Transverse colon (tissue), 4 donors: Measurements from ENCODE around the gene RNF113B. TPM values are rescaled to one million over a fixed set of nuclear protein-coding genes. Genes with fewer than 3 reads are reported as not detected.

Experiments
- DNase-seq: peaks from one replicate; pipeline ENCODE4 v3.0.0-alpha.2; 2019
- H3K27ac ChIP-seq, 4 donors: fragments of 200-600 bp; sonication (generic); 2 replicates each; pipeline ENCODE4 v1.5.1; 2016 to 2018; ENCODE audit warnings: inconsistent platforms in 4 of 4
- H3K27me3 ChIP-seq: fragments of 200-600 bp; sonication (generic); 2 replicates; pipeline ENCODE4 v1.5.1; 2017; ENCODE audit warnings: inconsistent platforms
- H3K36me3 ChIP-seq, 4 donors: fragments of 200-600 bp; sonication (generic); 2 replicates each; pipeline ENCODE4 v1.5.1; 2017 to 2019; ENCODE audit warnings: inconsistent platforms in 4 of 4
- H3K4me1 ChIP-seq, 4 donors: fragments of 200-600 bp; sonication (generic); 2 replicates each; pipeline ENCODE4 v1.5.1; 2017 to 2020; ENCODE audit warnings: inconsistent platforms in 4 of 4
- H3K4me3 ChIP-seq, 4 donors: fragments of 200-600 bp; sonication (generic); 1 replicate in 1 of 4; 2 replicates in 3 of 4; pipeline versions ENCODE4 v1.5.1 to v1.6.1; 2017 to 2019; ENCODE audit warnings: inconsistent platforms in 4 of 4
- H3K9me3 ChIP-seq, 2 donors: fragments of 200-600 bp; sonication (generic); 2 replicates each; pipeline ENCODE4 v1.5.1; 2017 to 2019; ENCODE audit warnings: inconsistent platforms in 2 of 2
- EP300 ChIP-seq: sonication (generic); formaldehyde crosslinking; IDR thresholded peaks from one replicate; pipeline ENCODE4 v1.6.1; 2017; ENCODE audit warnings: antibody characterized with exemption, low read depth
- POLR2A ChIP-seq: fragments of 450-650 bp; IDR thresholded peaks from one replicate; pipeline ENCODE4 v1.6.1; 2016; ENCODE audit warnings: antibody characterized with exemption, mild to moderate bottlenecking, moderate library complexity
- POLR2AphosphoS5 ChIP-seq, 3 donors: sonication (generic); formaldehyde crosslinking; IDR thresholded peaks; one replicate each; pipeline ENCODE4 v1.6.1; 2016; ENCODE audit warnings: antibody characterized with exemption in 3 of 3
- WGBS, 2 donors: methylation state at CpG; one replicate each; pipeline ENCODE4 v1.1.5; 2018; ENCODE audit warnings: low coverage in 1 of 2; 5-methylcytosine and 5-hydroxymethylcytosine counted together
- in situ Hi-C, 4 donors: fragments of 200-750 bp; cut with MboI; loops; one replicate each; pipeline versions ENCODE4 v1.15.0 to v1.15.1; 2017; ENCODE audit warnings: low sequenced_read_pairs in 3 of 4, low pct_ligation_motif_present in 1 of 4, low pct_unique_long_range_greater_than_20kb in 1 of 4
- intact Hi-C: fragments of 100-400 bp; cut with DNase I; formaldehyde crosslinking; loops from one replicate; pipeline ENCODE4 v1.15.1; 2023; ENCODE audit warnings: low total_unique reads
- total RNA-seq, 4 donors: library from RNA; depleted of rRNA; stranded (reverse); fragments of >200 nt; gene quantifications; one replicate each; pipeline ENCODE4 v1.1.0, GENCODE V29; 2016
- TF ChIP-seq, protein P1 (sequence below), 5 experiments: fragments of 200-600 bp in 3 of 5; fragments of 450-650 bp in 2 of 5; sonication (generic) in 3 of 5; IDR thresholded peaks; 1 replicate in 2 of 5; 2 replicates in 3 of 5; pipeline ENCODE4 v1.5.1; 2016 to 2017; ENCODE audit warnings: antibody characterized with exemption in 5 of 5, inconsistent platforms in 3 of 5, mild to moderate bottlenecking in 2 of 5, moderate library complexity in 1 of 5

The RNF113B gene
- total RNA-seq, 4 donors from 2014 or later: not detected

DNA sequence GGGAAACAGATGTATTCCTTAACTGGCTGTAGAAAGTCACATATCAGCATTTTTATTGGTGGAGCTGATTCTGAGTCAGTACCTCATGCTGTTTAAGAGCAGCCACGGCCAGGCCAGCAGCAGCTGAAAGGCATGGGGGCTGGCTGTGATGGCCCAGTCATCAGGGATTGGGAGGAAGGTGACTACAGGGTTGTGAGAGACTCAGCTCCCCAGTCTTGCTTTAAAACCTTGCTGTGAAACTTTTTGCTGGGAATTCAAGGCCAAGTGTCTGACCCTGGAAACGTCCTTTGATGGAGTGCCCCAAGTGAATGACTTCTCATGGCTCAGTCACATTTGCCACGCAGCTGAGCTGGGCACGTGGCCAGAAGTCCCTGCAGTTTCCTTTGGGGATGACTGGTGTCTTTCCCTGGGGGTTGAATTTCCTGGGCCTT, 39.1 kb upstream of the RNF113B start:
- no peaks in the 10 kb centered on the region for H3K27me3 ChIP-seq
- DNase-seq: no peak
- in situ Hi-C loops (no loop called here), intact Hi-C loops (no loop called here)
- peaks cover 0 to 41% (median 27%) of the 10 kb centered on the region in 4 donors for H3K4me1 ChIP-seq
- no peaks in the 10 kb centered on the region for H3K9me3 ChIP-seq
- no peaks in the 10 kb centered on the region for H3K36me3 ChIP-seq
- H3K27ac ChIP-seq: peak overlapping the region in 3 of 4 donors; percentile 23 to 63 (median 32)
- no peak for TF ChIP-seq EP300
- no peak overlapping the region for H3K4me3 ChIP-seq
- WGBS, 2 donors: 36 to 60% methylated on average over 1 to 4 of the region's 4 CpGs

DNA sequence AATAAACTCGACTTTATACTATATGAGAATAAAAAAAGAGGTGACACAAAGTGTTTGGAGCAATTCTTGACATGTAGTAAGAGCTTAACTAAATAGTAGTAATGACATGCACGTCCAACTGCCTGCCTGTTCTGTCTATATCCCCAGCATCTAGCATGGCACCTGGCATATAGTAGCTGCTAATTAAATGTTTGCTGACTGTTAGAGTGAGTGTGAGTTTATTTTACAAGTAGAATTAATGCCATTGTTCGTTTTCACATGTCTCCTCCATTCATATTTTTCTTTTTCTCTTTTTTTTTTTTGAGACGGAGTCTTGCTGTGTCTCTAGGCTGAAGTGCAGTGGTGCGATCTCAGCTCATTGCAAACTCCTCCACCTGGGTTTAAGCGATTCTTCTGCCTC, 38.4 kb upstream of the RNF113B start:
- Histone ChIP-seq H3K4me3 (no peak overlapping the region), H3K36me3 (no peaks in the 10 kb centered on the region), H3K9me3 (no peaks in the 10 kb centered on the region), H3K4me1 (peaks cover 0 to 35% (median 24%) of the 10 kb centered on the region in 4 donors), H3K27ac (peak overlapping the region in 2 of 4 donors; percentile 42 to 63), H3K27me3 (no peaks in the 10 kb centered on the region)
- TF ChIP-seq POLR2AphosphoS5 (IDR thresholded peaks at IDR 0.05): no peak
- no peak for TF ChIP-seq EP300
- no peak for TF ChIP-seq POLR2A
- TF ChIP-seq, protein P1, sequence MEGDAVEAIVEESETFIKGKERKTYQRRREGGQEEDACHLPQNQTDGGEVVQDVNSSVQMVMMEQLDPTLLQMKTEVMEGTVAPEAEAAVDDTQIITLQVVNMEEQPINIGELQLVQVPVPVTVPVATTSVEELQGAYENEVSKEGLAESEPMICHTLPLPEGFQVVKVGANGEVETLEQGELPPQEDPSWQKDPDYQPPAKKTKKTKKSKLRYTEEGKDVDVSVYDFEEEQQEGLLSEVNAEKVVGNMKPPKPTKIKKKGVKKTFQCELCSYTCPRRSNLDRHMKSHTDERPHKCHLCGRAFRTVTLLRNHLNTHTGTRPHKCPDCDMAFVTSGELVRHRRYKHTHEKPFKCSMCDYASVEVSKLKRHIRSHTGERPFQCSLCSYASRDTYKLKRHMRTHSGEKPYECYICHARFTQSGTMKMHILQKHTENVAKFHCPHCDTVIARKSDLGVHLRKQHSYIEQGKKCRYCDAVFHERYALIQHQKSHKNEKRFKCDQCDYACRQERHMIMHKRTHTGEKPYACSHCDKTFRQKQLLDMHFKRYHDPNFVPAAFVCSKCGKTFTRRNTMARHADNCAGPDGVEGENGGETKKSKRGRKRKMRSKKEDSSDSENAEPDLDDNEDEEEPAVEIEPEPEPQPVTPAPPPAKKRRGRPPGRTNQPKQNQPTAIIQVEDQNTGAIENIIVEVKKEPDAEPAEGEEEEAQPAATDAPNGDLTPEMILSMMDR (IDR thresholded peaks at IDR 0.05): no peak
- in situ Hi-C loops (no loop called here), intact Hi-C loops (no loop called here)
- 80 to 84% methylated on average over 6 of the region's 6 CpGs for WGBS, 2 donors
- DNase-seq: no peak

DNA sequence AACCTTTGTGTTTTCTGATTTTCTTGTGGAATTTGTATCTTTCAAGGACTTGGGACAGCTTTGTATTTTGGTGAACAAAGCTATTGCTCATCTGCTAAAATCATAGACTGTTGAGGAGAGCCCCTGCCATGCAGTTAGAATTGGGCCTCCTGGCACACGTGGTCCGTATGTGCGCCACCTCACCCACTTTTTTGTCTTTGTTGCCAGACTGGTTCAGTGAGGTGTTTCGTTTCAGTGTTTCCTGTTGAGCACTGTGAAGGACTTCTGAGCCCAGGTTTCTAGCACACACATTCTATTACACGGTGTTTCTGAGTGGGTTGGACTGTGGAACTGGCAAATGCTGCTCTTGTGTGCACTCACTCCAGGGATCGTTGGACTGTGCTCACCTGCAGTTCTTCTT, 37.6 kb upstream of the RNF113B start:
- Histone ChIP-seq H3K4me3 (no peak overlapping the region), H3K27me3 (no peaks in the 10 kb centered on the region), H3K9me3 (no peaks in the 10 kb centered on the region), H3K36me3 (no peaks in the 10 kb centered on the region), H3K27ac (peak overlapping the region; percentile 42 to 63 (median 49)), H3K4me1 (peaks cover 0 to 28% (median 22%) of the 10 kb centered on the region in 4 donors)
- 24 to 47% methylated on average over 3 to 6 of the region's 6 CpGs for WGBS, 2 donors
- intact Hi-C loops (no loop called here), in situ Hi-C loops (no loop called here)
- TF ChIP-seq, protein P1 (IDR thresholded peaks at IDR 0.05): no peak
- TF ChIP-seq POLR2AphosphoS5 (IDR thresholded peaks at IDR 0.05) (peak in 1 of 3 donors; percentile 53), POLR2A (no peak), EP300 (no peak)
- DNase-seq: peak; percentile 61

DNA sequence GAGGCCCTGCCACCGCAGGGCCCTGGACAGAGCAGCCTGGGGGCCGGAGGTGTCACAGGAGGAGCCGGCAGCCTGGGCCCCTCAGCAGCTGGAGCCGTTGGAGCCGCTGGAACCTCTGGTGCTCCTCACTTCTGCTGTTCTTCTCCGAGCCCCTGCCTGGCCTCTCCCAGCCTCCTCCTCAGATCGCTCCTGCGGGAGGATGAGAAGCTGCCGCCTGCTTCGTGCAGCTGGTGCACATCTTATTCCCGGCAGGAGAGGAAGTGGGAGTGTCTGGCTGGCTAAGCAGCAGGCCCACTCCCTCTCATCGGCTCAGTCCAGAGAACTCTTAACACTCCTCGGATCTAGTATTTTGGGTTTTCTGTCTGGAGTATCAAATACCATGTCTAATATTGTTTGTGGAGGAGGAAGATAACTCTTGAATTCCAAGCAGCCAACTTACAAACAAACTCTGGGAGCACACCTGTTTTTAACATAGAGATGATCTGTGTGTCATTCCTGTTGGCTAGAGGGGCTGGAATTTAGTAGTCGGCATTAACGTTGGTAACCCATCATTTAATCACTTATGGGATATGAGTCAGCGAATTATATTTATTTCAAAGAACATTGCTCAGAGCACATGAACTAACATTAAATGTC, 37.1 kb upstream of the RNF113B start:
- Histone ChIP-seq H3K27me3 (no peaks in the 10 kb centered on the region), H3K36me3 (no peaks in the 10 kb centered on the region), H3K9me3 (no peaks in the 10 kb centered on the region), H3K27ac (peak overlapping the region; percentile 42 to 63 (median 49)), H3K4me1 (peaks cover 0 to 28% (median 22%) of the 10 kb centered on the region in 4 donors), H3K4me3 (no peak overlapping the region)
- TF ChIP-seq POLR2AphosphoS5 (IDR thresholded peaks at IDR 0.05) (no peak), POLR2A (no peak), EP300 (no peak)
- TF ChIP-seq, protein P1 (IDR thresholded peaks at IDR 0.05): no peak
- DNase-seq: no peak
- intact Hi-C loops: no loop called here
- 34 to 37% methylated on average over 8 to 16 of the region's 16 CpGs for WGBS, 2 donors
- in situ Hi-C loops: no loop called here
